A549 treated with AZD9567 at 1 μM for 4 hours (cell line): ENCODE data around the gene FGFR2. TPM values are rescaled to one million over a fixed set of nuclear protein-coding genes. Genes with fewer than 3 reads are reported as not detected.

Experiments used
- total RNA-seq: library from RNA; stranded (reverse); fragments of 200-300 nt; extraction: Qiagen RNA extraction; gene quantifications from 5 replicates; pipeline ENCODE4 v1.2.3, GENCODE V29; 2022; ENCODE audit not compliant: insufficient read depth

FGFR2 gene
- 0.25 to 2.4 TPM (median 0.28 TPM) in 5 replicates for total RNA-seq

GRCh38 chr10:121598263-121599249, at the start of gene FGFR2:
Gene FGFR2 (minus strand): TSS chr10:121598444. CDS start chr10:121593817, 4,627 bp downstream.

